ENCODE results near the gene ANKRD66.

DNA sequence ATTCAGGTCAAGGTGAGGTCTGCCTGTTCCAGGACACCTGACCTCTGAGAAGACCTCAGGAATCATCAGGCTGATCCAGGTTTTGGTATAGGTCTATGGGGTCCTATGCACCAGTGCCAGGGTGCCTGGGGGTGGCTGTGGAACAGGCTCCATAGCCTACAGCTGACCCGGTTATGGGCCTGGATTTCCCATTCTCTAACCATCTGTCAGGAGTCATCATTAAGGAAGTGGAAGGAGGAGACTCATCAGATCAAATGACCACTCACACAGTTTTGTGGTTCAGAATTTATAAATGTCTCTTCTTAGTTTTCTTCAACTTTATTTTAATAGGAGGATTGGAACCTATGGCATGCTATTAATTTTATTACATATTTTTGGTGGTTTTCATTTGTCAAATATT is 26.3 kb upstream of the ANKRD66 start:
- no peak for TF ChIP-seq POLR2A (IDR thresholded peaks at IDR 0.05)
- TF ChIP-seq, protein P1, sequence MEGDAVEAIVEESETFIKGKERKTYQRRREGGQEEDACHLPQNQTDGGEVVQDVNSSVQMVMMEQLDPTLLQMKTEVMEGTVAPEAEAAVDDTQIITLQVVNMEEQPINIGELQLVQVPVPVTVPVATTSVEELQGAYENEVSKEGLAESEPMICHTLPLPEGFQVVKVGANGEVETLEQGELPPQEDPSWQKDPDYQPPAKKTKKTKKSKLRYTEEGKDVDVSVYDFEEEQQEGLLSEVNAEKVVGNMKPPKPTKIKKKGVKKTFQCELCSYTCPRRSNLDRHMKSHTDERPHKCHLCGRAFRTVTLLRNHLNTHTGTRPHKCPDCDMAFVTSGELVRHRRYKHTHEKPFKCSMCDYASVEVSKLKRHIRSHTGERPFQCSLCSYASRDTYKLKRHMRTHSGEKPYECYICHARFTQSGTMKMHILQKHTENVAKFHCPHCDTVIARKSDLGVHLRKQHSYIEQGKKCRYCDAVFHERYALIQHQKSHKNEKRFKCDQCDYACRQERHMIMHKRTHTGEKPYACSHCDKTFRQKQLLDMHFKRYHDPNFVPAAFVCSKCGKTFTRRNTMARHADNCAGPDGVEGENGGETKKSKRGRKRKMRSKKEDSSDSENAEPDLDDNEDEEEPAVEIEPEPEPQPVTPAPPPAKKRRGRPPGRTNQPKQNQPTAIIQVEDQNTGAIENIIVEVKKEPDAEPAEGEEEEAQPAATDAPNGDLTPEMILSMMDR (IDR thresholded peaks at IDR 0.05), result no peak
- TF ChIP-seq POLR2AphosphoS5 (IDR thresholded peaks at IDR 0.05), result no peak

Data from sigmoid colon (tissue), 4 donors.